Fibroblast of the aortic adventitia (primary cell): Measurements from ENCODE around the gene HPX. TPM values are rescaled to one million over a fixed set of nuclear protein-coding genes. Genes with fewer than 3 reads are reported as not detected.

Source experiments
- DNase-seq: peaks from one replicate; pipeline ENCODE4 v3.0.0-alpha.2; 2010; ENCODE audit warnings: low read depth
- H3K4me3 ChIP-seq: 2 replicates; pipeline ENCODE4 v1.5.1; 2011; ENCODE audit warnings: low read depth, mild to moderate bottlenecking, control low read depth, low read length, moderate library complexity
- CTCF ChIP-seq: IDR thresholded peaks from 2 replicates; pipeline ENCODE4 v1.5.1; 2011; ENCODE audit warnings: mild to moderate bottlenecking, low read length, control low read depth, inconsistent platforms; ENCODE audit not compliant: insufficient read depth
- total RNA-seq: library from RNA; depleted of rRNA; stranded (reverse); fragments of >200 nt; gene quantifications from 2 replicates; pipeline ENCODE4 v1.2.3, GENCODE V29; 2012; ENCODE audit warnings: low replicate concordance

The HPX gene
- total RNA-seq, 1 donor: 1.2 TPM

GRCh38 chr11:6483015-6483414 lies 42.2 kb upstream of the HPX start:
- DNase-seq: no peak
- H3K4me3 ChIP-seq: no peak overlapping the region
- TF ChIP-seq CTCF: no peak

GRCh38 chr11:6482441-6482840 lies 41.7 kb upstream of the HPX start:
- no peak for DNase-seq
- no peak for TF ChIP-seq CTCF
- peak overlapping the region; percentile 99 for H3K4me3 ChIP-seq

GRCh38 chr11:6481924-6482275 lies 41.1 kb upstream of the HPX start:
- H3K4me3 ChIP-seq: peak overlapping the region; percentile 99
- DNase-seq: no peak
- no peak for TF ChIP-seq CTCF

- H3K4me3 ChIP-seq: peak within 1 kb of the TSS; percentile 99
- peak; percentile 97 for DNase-seq
- no peak for TF ChIP-seq CTCF
Observed at GRCh38 chr11:6481012-6481923, 40.5 kb upstream of the HPX start, which contains the start of the genes ARFIP2 and TIMM10B. Gene ARFIP2, minus strand, starts transcription at chr11:6481331. Its CDS starts 910 bp downstream, at chr11:6480421. Gene TIMM10B, plus strand, starts transcription at chr11:6481501. Its CDS starts 16 bp downstream, at chr11:6481517.

GRCh38 chr11:6480299-6480914 lies 39.6 kb upstream of the HPX start:
- H3K4me3 ChIP-seq: peak overlapping the region; percentile 99
- no peak for TF ChIP-seq CTCF
- peak; percentile 29 for DNase-seq

- TF ChIP-seq CTCF: no peak
- H3K4me3 ChIP-seq: no peak overlapping the region
- DNase-seq: no peak
Observed at GRCh38 chr11:6476571-6476970, 35.8 kb upstream of the HPX start.
